A549 (cell line): ENCODE data around the gene CSNK1E.
"Not testable (repeated sequence)": the region's sequence is repeated elsewhere in the genome, so short reads cannot be mapped to it uniquely, and the experiment has no call there.

ENCODE experiments used
- RAD21 ChIP-seq, 2 experiments: fragments of >200 bp in 1 of 2; sonication (Bioruptor Twin) in 1 of 2; formaldehyde crosslinking in 1 of 2; IDR thresholded peaks in 1 of 2; conservative IDR thresholded peaks in 1 of 2; 2 replicates in 1 of 2; 3 replicates in 1 of 2; pipeline ENCODE4 v1.6.1; 2012 to 2018; ENCODE audit warnings: inconsistent platforms in 1 of 2
- TF ChIP-seq, protein P1 (sequence below): fragments of >200 bp; sonication (Bioruptor Twin); formaldehyde crosslinking; IDR thresholded peaks from 3 replicates; pipeline ENCODE4 v1.5.1; 2016

DNA sequence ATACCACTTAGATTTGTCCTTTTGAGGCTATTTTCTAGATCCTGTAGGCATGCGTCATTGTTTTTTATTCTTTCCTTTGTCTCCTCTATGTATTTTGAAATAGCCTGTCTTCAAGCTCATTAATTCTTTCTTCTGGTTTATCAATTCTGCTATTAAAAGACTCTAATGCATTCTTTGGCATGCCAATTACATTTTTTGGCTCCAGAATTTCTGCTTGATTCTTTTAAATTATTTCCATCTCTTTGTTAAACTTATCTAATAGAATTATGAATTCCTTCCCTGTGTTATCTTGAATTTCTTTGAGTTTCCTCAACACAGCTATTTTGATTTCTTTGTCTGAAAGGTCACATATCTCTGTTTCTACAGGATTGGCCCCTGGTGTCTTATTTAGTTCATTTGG, 42.6 kb upstream of the CSNK1E start:
- TF ChIP-seq, protein P1, sequence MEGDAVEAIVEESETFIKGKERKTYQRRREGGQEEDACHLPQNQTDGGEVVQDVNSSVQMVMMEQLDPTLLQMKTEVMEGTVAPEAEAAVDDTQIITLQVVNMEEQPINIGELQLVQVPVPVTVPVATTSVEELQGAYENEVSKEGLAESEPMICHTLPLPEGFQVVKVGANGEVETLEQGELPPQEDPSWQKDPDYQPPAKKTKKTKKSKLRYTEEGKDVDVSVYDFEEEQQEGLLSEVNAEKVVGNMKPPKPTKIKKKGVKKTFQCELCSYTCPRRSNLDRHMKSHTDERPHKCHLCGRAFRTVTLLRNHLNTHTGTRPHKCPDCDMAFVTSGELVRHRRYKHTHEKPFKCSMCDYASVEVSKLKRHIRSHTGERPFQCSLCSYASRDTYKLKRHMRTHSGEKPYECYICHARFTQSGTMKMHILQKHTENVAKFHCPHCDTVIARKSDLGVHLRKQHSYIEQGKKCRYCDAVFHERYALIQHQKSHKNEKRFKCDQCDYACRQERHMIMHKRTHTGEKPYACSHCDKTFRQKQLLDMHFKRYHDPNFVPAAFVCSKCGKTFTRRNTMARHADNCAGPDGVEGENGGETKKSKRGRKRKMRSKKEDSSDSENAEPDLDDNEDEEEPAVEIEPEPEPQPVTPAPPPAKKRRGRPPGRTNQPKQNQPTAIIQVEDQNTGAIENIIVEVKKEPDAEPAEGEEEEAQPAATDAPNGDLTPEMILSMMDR = not testable (repeated sequence)
- TF ChIP-seq RAD21 (conservative IDR thresholded peaks at IDR 0.05 in 1 of 2, IDR thresholded peaks at IDR 0.05 in 1 of 2) = not testable (repeated sequence)
